ENCODE measurements around the gene CCDC78.

The CCDC78 gene

GRCh38 chr16:739560-740458 is 13.6 kb upstream of the CCDC78 start:
- no peak for DNase-seq (ENCODE audit: low read depth in 2 of 2)

GRCh38 chr16:736936-737481 is 10.8 kb upstream of the CCDC78 start:
- DNase-seq (ENCODE audit: low read depth in 2 of 2), result no peak

- DNase-seq (ENCODE audit: low read depth in 2 of 2), result no peak
These were observed 9.8 kb upstream of the CCDC78 start for GRCh38 chr16:735982-736453.

- no peak for DNase-seq (ENCODE audit: low read depth in 2 of 2)
These were observed 9.0 kb upstream of the CCDC78 start for GRCh38 chr16:734981-735881.

- DNase-seq (ENCODE audit: low read depth in 2 of 2), result no peak
These were observed 8.2 kb upstream of the CCDC78 start for GRCh38 chr16:734208-734980.

- no peak for DNase-seq (ENCODE audit: low read depth in 2 of 2)
These were observed 7.4 kb upstream of the CCDC78 start for GRCh38 chr16:733382-734207.

- DNase-seq (ENCODE audit: low read depth in 2 of 2), result no peak
These were observed 6.7 kb upstream of the CCDC78 start for GRCh38 chr16:732936-733335.

- DNase-seq (ENCODE audit: low read depth in 2 of 2), result no peak
These were observed 6.1 kb upstream of the CCDC78 start for GRCh38 chr16:732332-732731.

GRCh38 chr16:730666-731509 is 4.6 kb upstream of the CCDC78 start:
- DNase-seq (ENCODE audit: low read depth in 2 of 2), result no peak

GRCh38 chr16:729768-730665 is 3.8 kb upstream of the CCDC78 start:
- DNase-seq (ENCODE audit: low read depth in 2 of 2), result no peak

- no peak for DNase-seq (ENCODE audit: low read depth in 2 of 2)
These were observed 2.9 kb upstream of the CCDC78 start for GRCh38 chr16:728890-729744.

GRCh38 chr16:728131-728889 is 2.1 kb upstream of the CCDC78 start:
- no peak for DNase-seq (ENCODE audit: low read depth in 2 of 2)

- DNase-seq (ENCODE audit: low read depth in 2 of 2), result no peak
These were observed 1.2 kb upstream of the CCDC78 start for GRCh38 chr16:727291-727977.

- DNase-seq (ENCODE audit: low read depth in 2 of 2), result no peak
These were observed 130 bp downstream of the CCDC78 start for GRCh38 chr16:726188-726437.

- DNase-seq (ENCODE audit: low read depth in 2 of 2), result no peak
These were observed 618 bp downstream of the CCDC78 start for GRCh38 chr16:725463-726187.

GRCh38 chr16:725041-725376 is 1.2 kb downstream of the CCDC78 start:
- DNase-seq (ENCODE audit: low read depth in 2 of 2), result no peak

Data from stimulated activated CD4-positive, alpha-beta T cell treated with anti-CD3 and anti-CD28 coated beads, Interleukin-1b, Interleukin-23, amount 100 ng/mL, for 1 hour (primary cell).